Hematopoietic multipotent progenitor cell treated with erythropoietin and hydrocortisone succinate and interleukin-3 and kit ligand, for 8 days (in vitro differentiated cells): ENCODE measurements around the gene METTL21C.

Source experiments
- DNase-seq: peaks from one replicate; pipeline ENCODE4 v3.0.0-alpha.2; 2015

The METTL21C gene

DNA sequence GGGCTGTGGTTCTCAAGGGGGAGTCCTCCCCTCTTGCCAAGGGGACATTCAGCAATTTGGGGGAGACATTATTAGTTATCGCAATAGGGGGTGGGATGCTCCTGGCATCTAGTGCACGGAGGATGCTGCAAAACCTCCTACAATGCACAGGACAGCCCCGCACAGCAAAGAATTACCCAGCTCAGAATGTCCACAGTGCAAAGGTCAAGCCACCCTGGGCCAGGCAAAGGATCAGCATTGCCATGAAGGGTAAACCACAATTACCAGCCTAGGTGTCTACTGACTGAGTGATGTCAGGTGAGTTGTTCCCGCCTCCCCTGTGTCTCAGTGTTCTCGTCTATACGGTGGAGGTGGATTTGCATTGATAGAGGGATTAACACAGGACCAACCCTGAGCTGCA lies 2.4 kb upstream of the METTL21C start:
- no peak for DNase-seq

DNA sequence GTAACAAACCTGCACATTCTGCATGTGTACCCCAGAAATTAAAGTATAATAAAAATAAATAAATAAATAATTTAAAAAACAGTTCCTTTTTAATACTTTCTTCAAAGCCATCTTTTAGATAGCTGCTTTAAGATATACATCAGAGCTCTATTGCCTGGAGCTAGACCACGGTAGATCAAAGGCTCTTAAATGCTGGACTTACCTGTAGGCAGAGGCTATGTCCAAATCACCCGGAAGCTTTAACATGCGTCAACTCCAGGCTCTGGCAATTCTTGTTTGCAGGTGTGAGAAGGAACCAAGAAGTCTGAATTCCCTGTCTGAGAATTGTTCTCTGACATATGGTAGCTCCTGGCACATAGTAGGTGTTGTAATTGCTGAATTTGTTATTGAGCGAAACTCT lies 1.6 kb upstream of the METTL21C start:
- DNase-seq: no peak

- no peak for DNase-seq
These were observed 1.1 kb downstream of the METTL21C start for GRCh38 chr13:102693776-102694175.

DNA sequence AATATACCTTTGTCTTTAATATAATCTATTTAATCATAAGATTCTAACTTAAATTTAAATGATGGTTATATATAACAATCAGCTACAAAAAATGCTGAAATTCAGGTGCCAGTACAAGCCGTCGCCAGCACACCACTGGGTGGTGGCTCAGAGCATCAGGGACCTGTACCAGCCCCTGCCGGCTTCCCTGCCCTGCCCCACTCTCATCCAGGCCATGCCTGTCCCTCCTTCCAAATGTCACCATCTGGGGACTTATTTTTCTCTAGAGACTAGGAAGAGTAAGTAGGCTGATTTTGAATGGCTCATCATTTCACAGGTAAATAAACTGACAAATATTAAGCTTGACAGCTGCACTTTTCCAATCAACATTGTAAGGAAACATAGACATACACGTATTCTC lies 1.6 kb downstream of the METTL21C start:
- no peak for DNase-seq

DNA sequence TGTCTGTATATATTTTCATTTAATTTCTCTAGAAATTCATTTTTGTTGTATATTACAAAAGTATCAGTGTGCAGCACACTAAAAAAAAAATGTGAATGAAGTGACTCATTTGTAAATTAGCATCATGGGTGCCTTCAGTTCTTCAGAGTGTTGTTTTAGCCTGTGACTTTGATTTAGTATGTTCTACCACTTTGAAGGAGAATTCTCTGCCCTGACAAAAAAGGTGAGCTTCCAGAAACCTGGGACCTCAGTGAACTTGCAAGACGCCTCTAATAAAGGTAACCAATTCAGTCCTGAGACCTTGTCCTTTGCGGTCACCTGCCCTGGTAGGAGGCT lies 2.4 kb downstream of the METTL21C start:
- no peak for DNase-seq

DNA sequence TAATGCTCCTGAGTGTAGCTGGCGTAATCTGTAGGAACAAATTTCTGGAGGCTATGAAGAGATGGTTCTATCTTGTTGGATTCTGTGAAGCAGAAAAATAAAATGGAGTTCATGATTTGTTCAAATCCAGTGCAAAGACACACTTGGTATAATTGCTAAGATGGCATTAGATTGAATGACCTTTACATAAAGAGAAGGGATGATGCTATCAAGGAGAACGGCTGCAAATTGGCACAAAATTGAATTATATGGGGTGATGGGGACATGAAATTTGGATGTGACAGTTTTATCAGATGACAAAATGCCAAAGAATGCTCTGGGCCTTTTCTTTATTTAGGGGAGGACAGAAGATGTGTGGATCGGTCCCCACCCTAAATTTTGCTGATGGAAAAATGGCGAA lies 4.0 kb downstream of the METTL21C start:
- DNase-seq: no peak

GRCh38 chr13:102688306-102688973 lies 6.4 kb downstream of the METTL21C start:
- DNase-seq: no peak

DNA sequence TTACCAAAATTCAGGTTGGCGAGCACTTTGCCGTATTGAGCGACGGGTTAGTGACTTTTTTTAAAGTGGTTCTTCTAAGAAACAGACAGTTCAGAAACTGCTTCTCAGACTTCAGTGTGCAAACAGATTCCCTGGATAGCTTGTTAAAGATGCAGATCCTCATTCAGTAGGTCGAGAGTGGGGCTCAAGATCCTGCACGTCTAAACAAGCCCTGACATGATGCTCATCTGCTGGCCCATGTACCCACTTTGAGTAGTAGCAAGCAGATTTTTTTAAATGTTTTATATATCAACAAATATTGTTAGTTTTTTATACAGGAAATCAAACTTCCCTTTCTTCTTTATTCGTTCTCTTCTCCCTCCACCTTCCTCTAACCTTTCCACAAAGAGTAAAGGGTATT lies 7.3 kb downstream of the METTL21C start:
- DNase-seq: no peak

DNA sequence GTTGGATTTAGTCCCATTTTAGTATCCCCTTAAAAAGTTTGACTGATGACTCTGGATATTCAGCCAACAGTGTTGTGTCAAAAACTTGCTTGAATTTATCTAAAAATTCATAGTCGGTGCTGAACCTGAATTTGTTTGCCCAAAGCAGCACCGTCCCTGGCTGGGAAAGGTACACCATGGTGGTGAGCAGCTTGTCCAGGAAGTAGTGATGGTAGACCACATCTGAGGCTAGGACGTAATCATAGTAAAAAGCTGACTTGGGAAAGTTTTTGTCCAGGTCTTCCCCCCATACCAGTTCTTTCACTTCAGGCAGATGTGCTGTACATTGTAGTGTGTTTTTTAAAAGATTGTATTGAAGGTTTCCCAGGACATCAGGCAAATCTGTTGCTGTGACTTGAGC lies 8.8 kb downstream of the METTL21C start:
- DNase-seq: no peak

DNA sequence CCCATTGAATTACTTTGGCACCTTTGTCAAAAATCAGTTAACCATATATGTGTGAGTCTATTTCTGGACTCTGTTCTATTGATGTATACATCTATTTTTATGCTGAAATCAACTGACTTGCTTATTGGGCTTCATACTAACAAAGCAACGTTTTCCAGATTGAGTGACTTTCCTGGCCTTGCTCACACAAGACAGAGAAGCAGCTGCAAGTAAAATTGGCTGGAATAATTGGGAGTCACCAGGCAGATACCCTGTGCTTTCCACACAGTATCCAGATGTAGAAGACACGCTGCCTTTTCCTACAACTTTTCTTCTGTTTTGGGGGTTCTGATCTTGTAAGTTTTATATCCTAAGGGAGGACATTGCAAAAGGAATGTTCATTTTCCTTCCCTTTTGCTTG lies 11.2 kb downstream of the METTL21C start:
- DNase-seq: no peak

GRCh38 chr13:102682727-102683126 lies 12.1 kb downstream of the METTL21C start:
- DNase-seq: no peak

- no peak for DNase-seq
These were observed 12.6 kb downstream of the METTL21C start for GRCh38 chr13:102682211-102682610.

DNA sequence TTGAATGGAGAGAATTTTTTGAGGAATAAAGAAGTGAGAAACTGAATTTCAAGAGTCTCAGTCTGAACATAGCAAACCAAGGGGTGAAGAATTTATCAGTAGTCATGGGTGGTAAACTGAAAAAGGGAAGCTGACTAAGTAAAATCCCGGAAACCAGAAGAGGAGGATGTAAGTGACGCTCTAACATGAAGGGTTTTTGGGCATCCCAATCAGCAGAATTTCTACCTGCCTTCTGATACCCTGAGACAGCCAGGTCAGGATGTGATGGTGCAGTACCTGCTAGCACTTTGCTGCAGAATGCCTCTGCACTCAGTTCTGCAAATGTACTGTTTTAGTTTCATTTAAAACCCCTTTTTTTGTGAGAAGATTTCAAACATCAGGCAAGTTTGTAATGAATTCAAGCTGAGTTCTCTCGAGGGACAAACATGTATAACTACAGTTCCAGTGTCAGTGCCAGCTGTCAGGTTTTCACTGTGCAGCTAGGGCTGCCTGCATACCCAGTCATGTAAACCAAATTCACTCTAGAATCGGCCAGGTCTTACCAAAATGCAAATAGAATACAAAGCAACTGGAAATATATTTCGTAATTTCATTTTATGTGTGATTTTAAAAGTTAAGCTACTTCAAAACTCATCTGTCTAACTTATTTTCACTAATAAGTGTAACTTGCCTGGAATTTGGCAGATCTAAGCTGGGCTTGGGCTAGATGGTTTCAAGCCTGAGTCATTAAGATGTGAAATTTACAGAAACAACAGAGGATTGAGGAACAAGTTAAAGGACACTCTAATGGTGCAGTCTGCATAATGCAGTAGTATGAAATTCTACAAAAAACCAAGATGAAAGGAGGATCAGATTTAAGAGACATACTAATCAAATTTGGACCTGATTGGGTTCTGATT lies 13.8 kb downstream of the METTL21C start:
- no peak for DNase-seq

DNA sequence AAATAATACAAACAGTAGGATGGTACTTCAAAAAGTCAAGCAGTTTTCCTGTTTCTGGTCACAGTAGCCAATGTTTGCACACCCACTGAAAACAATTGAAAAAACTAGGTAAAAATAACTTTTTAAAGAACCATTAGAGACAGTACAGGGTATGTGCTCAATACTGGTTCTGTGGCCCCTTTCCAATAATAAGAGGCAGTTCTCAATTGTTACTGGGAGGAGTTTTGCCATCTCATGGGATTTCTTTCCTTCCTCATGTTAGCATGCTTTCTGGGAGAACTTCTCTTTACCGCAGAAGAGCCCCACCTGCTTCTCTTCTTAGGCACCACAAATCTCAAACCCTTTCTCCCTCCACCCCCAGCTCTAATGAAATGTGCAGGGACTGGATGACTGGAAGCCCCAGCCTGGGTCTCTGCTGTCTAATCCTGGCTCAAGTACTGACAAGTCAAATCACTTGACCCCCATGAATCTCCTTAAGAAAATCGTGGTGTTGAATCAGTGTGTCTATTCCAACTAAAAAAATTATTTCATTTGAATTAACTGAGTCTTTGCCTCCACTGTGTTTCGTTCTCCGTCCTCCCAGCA lies 14.6 kb downstream of the METTL21C start:
- DNase-seq: no peak

- DNase-seq: no peak
These were observed 15.3 kb downstream of the METTL21C start for GRCh38 chr13:102679449-102680132.

DNA sequence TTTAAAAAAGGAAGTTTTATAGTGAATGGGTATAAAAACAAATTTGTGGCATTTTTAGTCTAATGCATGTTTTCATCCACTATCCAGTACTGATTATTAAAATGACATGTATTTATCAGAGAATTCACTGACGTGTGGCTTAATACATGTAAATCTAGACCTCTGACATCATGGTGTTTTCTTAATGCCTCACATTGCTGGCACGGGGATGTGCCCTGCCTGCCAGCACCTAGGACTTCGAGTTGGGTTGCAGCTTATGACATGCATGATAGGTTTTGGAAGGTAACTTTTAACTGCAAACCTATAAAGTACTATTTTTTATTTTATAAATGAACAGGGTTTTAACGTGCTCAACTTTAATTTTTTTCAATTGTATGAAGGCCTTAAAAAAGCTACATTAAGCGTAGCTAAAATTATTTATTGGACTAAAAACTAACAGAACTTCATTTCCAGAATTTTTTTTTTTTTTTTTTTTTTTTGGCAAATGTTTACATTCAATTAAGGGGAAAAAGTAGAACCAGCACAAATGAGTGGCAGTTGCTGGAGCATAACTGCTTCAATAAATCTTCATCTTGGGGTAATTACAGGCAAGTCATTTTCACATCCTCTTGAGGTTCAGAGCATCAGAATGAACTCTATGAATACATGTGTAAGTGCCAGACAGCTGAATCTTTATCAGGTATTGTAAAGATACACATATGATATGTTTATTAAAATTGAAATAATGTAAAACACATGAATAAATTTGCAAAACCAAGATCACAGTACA lies 16.3 kb downstream of the METTL21C start:
- no peak for DNase-seq

- DNase-seq: no peak
These were observed 17.7 kb downstream of the METTL21C start for GRCh38 chr13:102677122-102677521.

DNA sequence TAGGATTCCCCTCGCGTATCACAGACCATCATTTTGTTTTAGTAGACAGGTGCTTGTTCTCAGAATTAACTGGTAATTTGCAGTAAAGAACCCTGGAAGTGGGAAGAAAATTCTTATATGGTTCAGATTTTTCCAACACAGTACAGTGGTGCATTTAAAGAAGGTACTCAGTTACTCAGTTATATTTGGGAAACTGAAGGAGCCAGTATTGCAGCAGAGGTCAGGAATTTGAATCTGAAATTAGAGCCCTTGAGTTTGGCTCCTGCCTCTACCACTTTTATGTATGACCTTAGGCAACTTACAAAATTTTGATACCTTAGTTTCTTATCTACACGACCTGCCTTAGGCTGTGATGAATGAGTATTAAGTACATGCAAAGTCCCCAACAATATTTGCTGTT lies 19.7 kb downstream of the METTL21C start:
- DNase-seq: no peak

GRCh38 chr13:102670130-102670529 lies 24.7 kb downstream of the METTL21C start:
- DNase-seq: no peak

DNA sequence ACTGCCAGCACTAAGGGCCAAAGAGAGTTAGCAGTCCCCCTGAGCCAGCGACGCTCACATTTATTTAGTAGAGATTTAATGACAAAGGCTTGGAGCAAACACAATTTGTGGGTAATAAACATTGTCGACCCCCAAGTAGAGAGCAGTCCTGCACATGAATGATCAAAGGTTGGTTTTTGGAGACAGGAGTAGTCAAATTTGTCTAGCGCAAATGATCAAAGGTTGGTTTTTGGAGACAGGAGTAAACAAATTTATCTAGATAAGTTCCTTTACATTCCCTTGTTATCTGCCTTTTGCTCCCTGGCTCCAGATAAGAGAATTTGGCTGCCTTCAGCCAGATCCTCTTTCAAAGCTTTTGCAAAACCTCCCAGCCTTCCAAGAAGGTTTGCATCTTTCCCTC lies 26.9 kb downstream of the METTL21C start:
- no peak for DNase-seq

DNA sequence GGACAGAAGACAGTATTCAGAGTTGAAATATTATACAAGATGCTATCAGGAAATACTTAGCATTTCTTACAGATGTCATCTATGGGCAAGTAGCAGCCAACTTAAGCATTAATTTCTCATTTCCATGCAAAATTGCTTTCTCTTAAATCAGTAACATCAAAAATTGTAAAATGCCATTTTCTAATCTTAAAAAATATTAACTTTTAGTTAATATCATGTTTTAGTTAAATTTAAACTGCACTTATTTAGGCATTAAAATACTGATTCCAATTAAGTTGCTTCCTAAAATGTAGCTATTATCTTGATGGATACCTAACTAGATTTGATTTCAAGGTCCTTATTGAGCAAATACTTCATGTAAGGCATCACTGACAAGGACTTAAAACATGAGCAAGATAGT lies 27.8 kb downstream of the METTL21C start:
- no peak for DNase-seq

GRCh38 chr13:102659168-102659713 lies 35.6 kb downstream of the METTL21C start:
- DNase-seq: no peak

DNA sequence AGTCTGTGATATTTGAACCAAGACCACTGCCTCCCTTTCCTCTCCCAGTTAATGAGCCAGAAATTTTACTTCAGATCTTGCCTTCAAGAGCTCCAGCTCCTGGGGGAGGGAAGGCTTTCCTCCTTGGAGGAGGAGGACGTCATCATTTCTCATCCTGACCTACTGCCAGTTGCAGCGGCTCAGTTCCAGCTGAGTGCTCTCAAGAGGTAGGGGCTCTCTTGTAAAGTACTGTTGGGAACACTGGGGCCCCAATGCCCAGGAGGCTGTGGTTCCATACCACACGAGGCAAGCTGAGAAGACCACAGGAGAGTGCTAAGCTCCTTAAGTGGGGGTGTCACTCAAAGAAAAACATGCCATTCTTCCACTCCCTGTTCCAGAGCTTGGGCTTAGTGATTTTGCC lies 36.2 kb downstream of the METTL21C start:
- DNase-seq: no peak
